Esophagus squamous epithelium (tissue), 5 donors: ENCODE results near the gene AIFM2. TPM values are rescaled to one million over a fixed set of nuclear protein-coding genes. Genes with fewer than 3 reads are reported as not detected.

Source experiments
- DNase-seq: peaks from one replicate; lab custom pipeline; 2025; lab: John Stamatoyannopoulos, UW
- H3K27ac ChIP-seq, 4 donors: fragments of 200-600 bp; sonication (generic); one replicate each; pipeline ENCODE4 v1.5.1; 2016 to 2019; ENCODE audit warnings: mild to moderate bottlenecking in 1 of 4
- H3K27me3 ChIP-seq, 4 donors: fragments of 200-600 bp; sonication (generic); 1 replicate in 3 of 4; 2 replicates in 1 of 4; pipeline versions ENCODE4 v1.5.1 to v1.6.0; 2017 to 2021; ENCODE audit warnings: antibody characterized with exemption in 1 of 4
- H3K36me3 ChIP-seq, 3 donors: fragments of 200-600 bp; sonication (generic); one replicate each; pipeline ENCODE4 v1.5.1; 2016 to 2019
- H3K4me1 ChIP-seq, 3 donors: fragments of 200-600 bp; sonication (generic); one replicate each; pipeline ENCODE4 v1.5.1; 2017 to 2019
- H3K4me3 ChIP-seq, 4 donors: fragments of 200-600 bp; sonication (generic); 1 replicate in 3 of 4; 2 replicates in 1 of 4; pipeline ENCODE4 v1.5.1; 2016 to 2019; ENCODE audit warnings: mild to moderate bottlenecking in 2 of 4, moderate library complexity in 1 of 4
- H3K9me3 ChIP-seq, 3 donors: fragments of 200-600 bp; sonication (generic); one replicate each; pipeline ENCODE4 v1.5.1; 2016 to 2019
- CTCF ChIP-seq, 6 experiments: fragments of 450-650 bp in 4 of 6; fragments of 200-600 bp in 2 of 6; sonication (generic) in 2 of 6; IDR thresholded peaks; one replicate each; pipeline ENCODE4 v1.5.1; 2016 to 2019; ENCODE audit warnings: antibody characterized with exemption in 6 of 6, mild to moderate bottlenecking in 4 of 6, moderate library complexity in 4 of 6
- POLR2A ChIP-seq, 4 donors: fragments of 450-650 bp; IDR thresholded peaks; one replicate each; pipeline ENCODE4 v1.6.1; 2017; ENCODE audit warnings: antibody characterized with exemption in 4 of 4, mild to moderate bottlenecking in 4 of 4, moderate library complexity in 3 of 4
- WGBS, 2 donors: methylation state at CpG; one replicate each; pipeline ENCODE4 v1.1.5; 2018; 5-methylcytosine and 5-hydroxymethylcytosine counted together
- intact Hi-C: fragments of 100-400 bp; cut with DNase I; formaldehyde crosslinking; loops from one replicate; pipeline ENCODE4 v1.15.0; 2022
- total RNA-seq, 4 donors: library from RNA; depleted of rRNA; stranded (reverse); fragments of >200 nt; gene quantifications; one replicate each; pipeline ENCODE4 v1.1.0, GENCODE V29; 2016
- donor health status: DM: yes; HTN: yes; CAD: no.

AIFM2 gene
- total RNA-seq, 4 donors from 2014 or later = 4.9 to 13.4 (median 9.3) TPM

GRCh38 chr10:70137927-70138883, 5.6 kb upstream of the AIFM2 start:
- WGBS, 2 donors = 60 to 87% methylated on average over 8 to 11 of the region's 14 CpGs
- TF ChIP-seq CTCF (IDR thresholded peaks at IDR 0.05) (no peak), POLR2A (IDR thresholded peaks at IDR 0.05) (no peak)
- no peaks in the 10 kb centered on the region for H3K27me3 ChIP-seq
- no peak for DNase-seq
- peak overlapping the region; percentile 77 to 92 (median 83) for H3K27ac ChIP-seq
- H3K9me3 ChIP-seq = no peaks in the 10 kb centered on the region
- H3K4me1 ChIP-seq = peaks cover 13 to 55% (median 18%) of the 10 kb centered on the region in 3 donors
- intact Hi-C loops = no loop called here
- peaks cover 0 to 37% (median 0%) of the 10 kb centered on the region in 3 donors for H3K36me3 ChIP-seq
- no peak overlapping the region for H3K4me3 ChIP-seq

- intact Hi-C loops = no loop called here
- no peaks in the 10 kb centered on the region for H3K9me3 ChIP-seq
- H3K4me3 ChIP-seq = no peak overlapping the region
- 86 to 88% methylated on average over 9 of the region's 9 CpGs for WGBS, 2 donors
- no peak for DNase-seq
- no peak for TF ChIP-seq POLR2A (IDR thresholded peaks at IDR 0.05)
- no peak for TF ChIP-seq CTCF (IDR thresholded peaks at IDR 0.05)
- H3K27ac ChIP-seq = peak overlapping the region in 3 of 4 donors; percentile 77 to 92 (median 85)
- H3K27me3 ChIP-seq = no peaks in the 10 kb centered on the region
- peaks cover 18 to 54% (median 26%) of the 10 kb centered on the region in 3 donors for H3K4me1 ChIP-seq
- H3K36me3 ChIP-seq = peaks cover 0 to 27% (median 0%) of the 10 kb centered on the region in 3 donors
These were observed 4.5 kb upstream of the AIFM2 start for GRCh38 chr10:70137135-70137534.

- no peak for DNase-seq
- WGBS, 2 donors = 74 to 81% methylated on average over 6 to 7 of the region's 7 CpGs
- no peak overlapping the region for H3K27ac ChIP-seq
- peaks cover 0 to 19% (median 0%) of the 10 kb centered on the region in 3 donors for H3K36me3 ChIP-seq
- TF ChIP-seq POLR2A (IDR thresholded peaks at IDR 0.05) (no peak), CTCF (IDR thresholded peaks at IDR 0.05) (no peak)
- peaks cover 22 to 69% (median 34%) of the 10 kb centered on the region in 3 donors for H3K4me1 ChIP-seq
- no peaks in the 10 kb centered on the region for H3K9me3 ChIP-seq
- intact Hi-C loops = no loop called here
- H3K27me3 ChIP-seq = no peaks in the 10 kb centered on the region
- H3K4me3 ChIP-seq = no peak overlapping the region
These were observed 3.1 kb upstream of the AIFM2 start for GRCh38 chr10:70135684-70136083.

GRCh38 chr10:70135046-70135445, 2.4 kb upstream of the AIFM2 start:
- Histone ChIP-seq H3K4me3 (no peak overlapping the region), H3K27ac (no peak overlapping the region), H3K9me3 (no peaks in the 10 kb centered on the region), H3K4me1 (peaks cover 22 to 72% (median 34%) of the 10 kb centered on the region in 3 donors), H3K27me3 (no peaks in the 10 kb centered on the region), H3K36me3 (peaks cover 0 to 16% (median 0%) of the 10 kb centered on the region in 3 donors)
- no peak for DNase-seq
- TF ChIP-seq CTCF (IDR thresholded peaks at IDR 0.05) = no peak
- TF ChIP-seq POLR2A (IDR thresholded peaks at IDR 0.05) = no peak
- 42 to 53% methylated on average over 3 of the region's 3 CpGs for WGBS, 2 donors
- intact Hi-C loops = no loop called here

GRCh38 chr10:70131560-70131937, 1.1 kb downstream of the AIFM2 start:
- peaks cover 0 to 11% (median 0%) of the 10 kb centered on the region in 3 donors for H3K36me3 ChIP-seq
- no peak for DNase-seq
- no peaks in the 10 kb centered on the region for H3K9me3 ChIP-seq
- H3K27me3 ChIP-seq = no peaks in the 10 kb centered on the region
- intact Hi-C loops = no loop called here
- TF ChIP-seq CTCF (IDR thresholded peaks at IDR 0.05) (no peak), POLR2A (IDR thresholded peaks at IDR 0.05) (no peak)
- H3K4me3 ChIP-seq = peak overlapping the region; percentile 58 to 88 (median 68)
- 67 to 94% methylated on average over 2 of the region's 4 CpGs for WGBS, 2 donors
- peaks cover 9 to 44% (median 20%) of the 10 kb centered on the region in 3 donors for H3K4me1 ChIP-seq
- peak overlapping the region; percentile 84 to 89 (median 86) for H3K27ac ChIP-seq
